Left cardiac atrium (tissue), 4 donors: ENCODE results near the gene SYNE1. TPM values are rescaled to one million over a fixed set of nuclear protein-coding genes. Genes with fewer than 3 reads are reported as not detected.

Experiments used
- ATAC-seq, 2 donors: fragments of 200-7000 bp; cut with Tn5 transposase; one replicate each; pipeline ENCODE4 v1.9.1; 2020; ENCODE audit warnings: mild to moderate bottlenecking in 2 of 2, moderate library complexity in 2 of 2
- DNase-seq: peaks from one replicate; pipeline ENCODE4 v3.0.0-alpha.2; 2020
- intact Hi-C, 2 donors: fragments of 100-400 bp; cut with DNase I; formaldehyde crosslinking; loops; one replicate each; pipeline versions ENCODE4 v1.14.1 to v1.15.1; 2022 to 2023
- total RNA-seq, 2 donors: library from RNA; stranded (reverse); fragmentation: NEBNext Ultra II Directional; extraction: Animal tissue kit (Norgen Biotek cat#: 25700); gene quantifications; one replicate each; pipeline ENCODE4 v1.2.1, GENCODE V29; 2021
- donor health status: DM: no; HTN: yes; CAD: no.
- donor health status: DM: no; HTN: yes; CAD: no; lungs with severe emphysema.
- donor health status: DM: yes; HTN: yes; CAD: no.
- donor health status: Dilated cardiomyopathy.

SYNE1 gene
- total RNA-seq, 2 donors from 2014 or later = 93.4 to 112 TPM

DNA sequence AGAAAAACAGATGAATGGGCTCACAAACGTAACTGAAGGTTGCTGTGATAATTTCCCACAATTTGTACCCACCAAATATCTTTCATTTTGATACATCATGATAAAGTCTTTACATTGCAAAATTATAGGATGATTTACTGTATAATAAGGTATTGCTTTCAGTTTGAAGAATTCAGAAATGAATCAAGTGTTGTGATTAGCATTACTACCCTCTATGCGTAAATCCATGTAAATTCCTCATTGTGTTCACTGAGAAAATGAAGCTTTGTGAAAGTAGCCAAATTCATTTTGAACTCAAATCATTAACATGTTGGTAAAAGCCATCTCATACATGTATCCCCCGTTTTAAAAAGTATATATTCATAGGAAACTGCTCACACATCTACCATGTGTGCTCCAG, 450.3 kb downstream of the SYNE1 start:
- intact Hi-C loops = no loop called here
- DNase-seq = no peak
- ATAC-seq = no peak

DNA sequence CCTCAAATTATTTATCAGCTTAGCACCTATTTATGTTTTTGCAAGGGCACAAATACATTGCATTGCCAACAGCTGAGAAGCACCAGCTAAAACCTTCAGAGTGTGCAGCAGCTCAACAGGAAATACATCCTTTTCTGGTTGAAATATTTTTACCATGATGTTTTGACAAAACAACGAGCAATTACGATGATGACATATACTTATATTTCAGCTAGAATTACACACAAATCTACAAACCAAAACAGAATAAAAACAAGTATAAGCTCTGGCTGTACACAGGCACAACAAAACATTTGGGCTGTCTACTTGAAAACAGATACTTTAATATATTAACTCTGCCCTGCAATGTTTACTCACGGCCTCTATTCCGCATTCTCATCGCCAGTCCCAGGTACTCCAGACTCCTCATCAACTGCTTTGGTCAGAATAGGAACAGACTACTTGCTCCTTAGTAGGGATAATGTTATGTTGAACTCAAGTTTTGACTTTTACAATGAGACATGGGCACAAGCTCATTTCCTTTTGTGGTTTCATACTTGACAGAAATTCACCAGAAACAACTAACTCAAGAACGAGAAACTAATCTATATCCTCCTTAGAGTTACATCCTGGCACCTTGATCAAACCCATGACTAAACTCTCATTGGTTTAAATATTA, 452.1 kb downstream of the SYNE1 start:
- peak in 1 of 2 donors; percentile 60 for ATAC-seq
- no peak for DNase-seq
- intact Hi-C loops = no loop called here

DNA sequence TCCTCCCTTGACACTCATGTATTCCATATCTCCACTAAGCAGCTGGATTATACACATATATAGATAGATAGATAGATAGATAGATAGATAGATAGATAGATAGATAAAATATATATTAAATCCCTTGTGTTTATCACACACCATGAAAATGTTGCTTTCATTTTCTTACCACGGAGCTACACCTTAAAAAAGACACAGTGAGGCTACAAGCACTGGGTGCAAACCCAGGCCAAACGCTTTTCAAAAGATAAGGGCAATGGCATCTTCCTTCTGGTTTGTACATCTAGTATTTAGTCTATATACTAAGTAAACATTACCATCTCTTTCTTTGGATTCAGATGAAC, 452.6 kb downstream of the SYNE1 start:
- ATAC-seq (peak in 1 of 2 donors; percentile 14), DNase-seq (no peak)
- intact Hi-C loops = no loop called here

GRCh38 chr6:152180601-152181000, 456.6 kb downstream of the SYNE1 start:
- DNase-seq = no peak
- intact Hi-C loops = no loop called here
- no peak for ATAC-seq

GRCh38 chr6:152176268-152176667, 460.9 kb downstream of the SYNE1 start:
- intact Hi-C loops = no loop called here
- DNase-seq = no peak
- ATAC-seq = no peak

- DNase-seq = no peak
- ATAC-seq = no peak
- intact Hi-C loops = no loop called here
Observed at GRCh38 chr6:152173957-152174356, 463.2 kb downstream of the SYNE1 start.

DNA sequence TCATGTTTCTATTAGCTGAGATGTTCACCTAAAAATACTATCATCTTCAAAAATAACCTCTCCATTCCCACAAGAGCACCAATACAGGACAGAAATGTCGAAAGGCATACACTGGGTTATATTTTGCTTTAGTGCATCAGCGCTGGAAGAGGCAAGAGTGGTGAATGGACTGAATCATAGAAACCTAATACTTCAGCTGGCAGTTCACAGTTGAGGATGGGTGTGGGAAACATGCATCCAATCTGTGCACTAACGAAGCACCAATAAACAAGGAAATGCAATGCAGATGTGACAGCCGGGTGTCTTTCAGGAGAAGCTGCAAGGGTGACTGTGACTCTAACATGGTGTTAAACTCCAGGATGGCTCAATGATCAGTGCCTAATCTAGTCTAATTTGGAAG, 463.8 kb downstream of the SYNE1 start:
- ATAC-seq = no peak
- DNase-seq = no peak
- intact Hi-C loops = no loop called here

- DNase-seq = no peak
- intact Hi-C loops = no loop called here
- ATAC-seq = peak; percentile 40 to 52
Observed at GRCh38 chr6:152170702-152171667, 466.2 kb downstream of the SYNE1 start.

DNA sequence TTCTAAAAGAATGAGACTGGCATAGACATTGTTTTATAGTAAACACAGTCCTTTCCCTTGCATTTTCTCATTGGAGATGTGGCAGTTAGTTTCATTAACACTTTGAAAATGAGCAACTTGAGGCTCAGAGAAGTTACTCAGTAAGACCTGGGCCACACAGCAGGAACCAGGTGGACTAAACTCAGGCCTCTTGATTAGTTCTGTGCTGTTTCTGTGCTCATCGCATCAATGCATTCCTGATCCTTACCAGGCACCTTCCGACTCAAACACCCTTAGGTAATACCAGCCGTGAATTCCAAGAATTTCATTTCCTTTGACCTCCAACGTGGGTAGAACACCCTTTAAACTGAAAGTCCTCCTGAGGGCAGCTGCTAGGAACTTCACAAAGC, 466.9 kb downstream of the SYNE1 start:
- DNase-seq (no peak), ATAC-seq (no peak)
- intact Hi-C loops = no loop called here

- DNase-seq (no peak), ATAC-seq (peak; percentile 75 to 79)
- intact Hi-C loops = no loop called here
Observed at GRCh38 chr6:152167641-152168603, 469.2 kb downstream of the SYNE1 start.

DNA sequence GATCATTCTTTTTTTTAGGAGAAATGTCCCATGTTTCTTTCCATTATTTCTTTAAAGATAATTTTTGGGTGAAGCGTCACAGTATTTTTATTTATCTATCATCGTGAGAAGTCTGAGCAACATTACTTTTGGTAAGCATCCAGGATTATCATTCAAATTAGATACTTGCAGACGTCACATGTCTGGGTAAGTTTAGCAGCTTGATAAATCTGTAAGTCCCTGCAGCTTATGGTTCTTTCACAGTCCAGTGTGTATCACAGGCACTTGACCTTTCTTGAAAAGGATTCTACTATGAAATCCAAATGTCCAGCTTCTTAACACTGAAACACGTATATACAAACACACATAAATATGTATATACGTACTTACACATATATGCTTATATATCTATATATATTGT, 470.3 kb downstream of the SYNE1 start:
- DNase-seq (no peak), ATAC-seq (peak in 1 of 2 donors; percentile 31)
- intact Hi-C loops = no loop called here

GRCh38 chr6:152166497-152166896, 470.7 kb downstream of the SYNE1 start:
- ATAC-seq (no peak), DNase-seq (no peak)
- intact Hi-C loops = no loop called here

DNA sequence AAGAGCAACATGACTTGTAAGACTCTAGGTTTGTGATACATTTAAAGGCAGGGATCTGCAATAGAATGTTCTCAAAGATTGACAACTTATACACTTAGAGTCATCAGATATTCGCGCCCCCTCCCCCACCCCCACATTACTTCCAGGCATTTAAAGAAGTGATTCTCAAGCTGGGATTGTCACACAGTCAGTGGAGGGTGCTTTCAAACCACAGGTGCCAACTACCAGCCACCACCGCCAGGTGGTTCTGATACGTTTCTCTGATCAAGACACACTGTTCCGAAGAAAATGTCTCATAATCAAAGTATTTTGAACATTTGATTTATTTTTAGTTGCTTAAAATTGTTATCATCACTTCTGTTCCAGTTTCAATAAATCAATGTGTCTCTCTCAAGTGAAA, 472.2 kb downstream of the SYNE1 start:
- DNase-seq (no peak), ATAC-seq (no peak)
- intact Hi-C loops = no loop called here

DNA sequence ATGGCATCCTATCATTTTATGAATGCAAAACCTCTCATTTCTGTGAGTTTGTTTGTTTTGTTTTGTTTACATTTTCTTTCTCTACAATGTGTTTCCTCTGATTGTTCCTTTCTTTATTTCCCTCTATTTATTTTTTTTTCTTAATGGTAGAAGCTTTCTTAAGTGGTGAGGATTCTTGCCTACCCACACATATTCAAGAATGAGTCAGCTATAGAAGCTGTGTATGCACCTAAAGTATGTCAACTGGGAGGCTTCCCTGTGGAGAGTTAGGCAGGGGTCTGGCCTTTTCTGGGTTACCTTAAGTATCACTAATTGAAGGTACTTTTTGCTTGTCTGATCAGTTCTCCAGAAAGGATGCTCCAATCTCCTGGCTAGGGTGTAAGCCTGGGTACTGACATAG, 475.7 kb downstream of the SYNE1 start:
- DNase-seq = no peak
- intact Hi-C loops = no loop called here
- ATAC-seq = no peak

GRCh38 chr6:152160346-152160745, 476.8 kb downstream of the SYNE1 start:
- ATAC-seq = no peak
- intact Hi-C loops = no loop called here
- DNase-seq = no peak

DNA sequence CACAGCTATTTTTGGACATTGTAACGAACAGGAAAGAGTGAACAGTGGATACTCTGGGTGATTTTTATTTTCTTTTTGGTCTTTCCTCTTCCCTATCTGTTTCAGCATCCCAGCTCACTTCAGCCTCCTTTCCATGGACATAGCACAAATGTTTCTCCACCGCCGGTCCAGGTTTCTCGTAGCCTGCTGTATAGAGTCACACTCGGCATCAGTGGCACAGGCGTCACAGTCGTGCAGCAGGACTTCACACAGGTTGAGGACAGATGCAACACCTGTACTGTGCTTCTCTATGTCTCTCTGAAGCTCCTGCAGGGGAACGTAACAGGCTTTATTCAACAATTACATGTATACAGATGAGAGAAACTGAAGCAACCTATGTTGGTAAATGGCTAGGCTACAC, 481.4 kb downstream of the SYNE1 start:
- no peak for ATAC-seq
- intact Hi-C loops = no loop called here
- DNase-seq = no peak

DNA sequence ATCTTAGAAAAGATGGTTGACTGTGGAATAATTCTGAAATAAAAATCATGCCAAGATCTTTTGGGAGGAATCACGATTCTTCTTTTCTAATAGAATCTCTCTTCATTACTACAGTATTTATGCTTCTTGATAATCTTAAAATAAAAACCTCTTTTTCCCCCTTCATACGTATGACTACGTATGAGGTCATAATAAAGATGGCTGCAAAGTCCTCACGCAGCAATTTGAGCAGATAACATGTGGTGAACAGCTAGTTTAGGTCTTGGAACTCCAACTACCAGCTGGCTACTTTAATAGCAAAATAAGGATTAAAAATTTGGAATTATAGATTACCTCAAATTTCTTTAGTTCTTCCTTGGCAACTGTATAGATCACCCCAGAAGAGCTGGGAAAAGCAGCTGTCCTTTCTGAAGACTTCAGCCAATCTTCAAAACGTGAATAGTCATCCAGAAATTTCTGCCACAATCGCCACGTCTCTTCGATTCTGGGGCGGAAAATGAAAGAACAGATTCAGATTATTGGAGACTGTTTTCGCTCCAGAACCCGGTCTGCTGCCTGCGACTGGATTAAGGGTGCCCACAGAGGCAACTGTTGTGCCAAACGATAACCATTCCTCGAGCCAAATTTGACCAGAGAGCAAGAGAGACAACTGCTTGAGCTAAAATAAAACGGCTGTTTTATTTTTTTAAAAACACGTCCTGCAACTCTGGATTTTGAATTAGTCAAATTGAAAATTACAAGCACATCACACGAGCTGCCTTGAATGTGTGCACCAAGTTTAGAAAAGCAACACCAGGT, 482.4 kb downstream of the SYNE1 start:
- intact Hi-C loops = no loop called here
- ATAC-seq (no peak), DNase-seq (no peak)

- no peak for ATAC-seq
- intact Hi-C loops = no loop called here
- DNase-seq = no peak
Observed at GRCh38 chr6:152151920-152152319, 485.2 kb downstream of the SYNE1 start.

DNA sequence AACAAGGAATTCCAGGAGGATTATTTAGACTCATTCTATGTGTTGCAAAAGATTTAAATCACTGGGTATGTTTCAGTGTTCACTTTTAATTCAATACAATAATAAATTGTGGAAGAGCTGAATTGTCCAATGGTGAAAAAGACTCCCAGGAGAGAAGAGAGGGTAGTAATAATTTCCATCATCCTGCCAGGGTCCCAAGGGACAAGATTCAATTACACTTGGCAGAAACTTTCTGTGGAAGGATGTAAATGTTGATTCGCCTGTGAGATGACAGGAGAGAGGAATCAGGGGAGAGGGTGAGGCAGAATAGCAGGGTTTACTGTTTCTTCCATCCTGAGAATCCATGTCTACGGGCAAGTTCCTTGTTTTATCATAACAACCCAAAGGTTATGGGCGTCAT, 487.0 kb downstream of the SYNE1 start:
- no peak for DNase-seq
- intact Hi-C loops = no loop called here
- ATAC-seq = no peak
